AG08396 (cell line): ENCODE data around the gene TSPEAR.
"Not testable (repeated sequence)": the region's sequence is repeated elsewhere in the genome, so short reads cannot be mapped to it uniquely, and the experiment has no call there.

ENCODE experiments used
- DNase-seq: peaks from one replicate; pipeline ENCODE4 v3.0.0; 2012; ENCODE audit warnings: low spot score, mixed read lengths

The TSPEAR gene

DNA sequence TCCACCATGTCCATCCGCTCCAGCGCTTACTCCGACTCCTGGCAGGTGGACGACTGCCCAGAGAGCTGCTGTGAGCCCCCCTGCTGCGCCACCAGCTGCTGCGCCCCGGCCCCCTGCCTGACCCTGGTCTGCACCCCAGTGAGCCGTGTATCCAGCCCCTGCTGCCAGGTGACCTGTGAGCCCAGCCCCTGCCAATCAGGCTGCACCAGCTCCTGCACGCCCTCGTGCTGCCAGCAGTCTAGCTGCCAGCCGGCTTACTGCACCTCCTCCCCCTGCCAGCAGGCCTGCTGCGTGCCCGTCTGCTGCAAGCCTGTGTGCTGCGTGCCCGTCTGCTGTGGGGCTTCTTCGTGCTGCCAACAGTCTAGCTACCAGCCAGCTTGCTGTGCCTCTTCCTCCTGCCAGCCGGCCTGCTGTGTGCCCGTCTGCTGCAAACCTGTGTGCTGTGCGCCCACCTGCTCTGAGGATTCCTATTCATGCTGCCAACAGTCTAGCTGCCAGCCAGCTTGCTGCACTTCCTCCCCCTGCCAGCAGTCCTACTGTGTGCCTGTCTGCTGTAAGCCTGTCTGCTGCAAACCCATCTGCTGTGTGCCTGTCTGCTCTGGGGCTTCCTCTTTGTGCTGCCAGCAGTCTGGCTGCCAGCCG lies 84.1 kb downstream of the TSPEAR start:
- not testable (repeated sequence) for DNase-seq

DNA sequence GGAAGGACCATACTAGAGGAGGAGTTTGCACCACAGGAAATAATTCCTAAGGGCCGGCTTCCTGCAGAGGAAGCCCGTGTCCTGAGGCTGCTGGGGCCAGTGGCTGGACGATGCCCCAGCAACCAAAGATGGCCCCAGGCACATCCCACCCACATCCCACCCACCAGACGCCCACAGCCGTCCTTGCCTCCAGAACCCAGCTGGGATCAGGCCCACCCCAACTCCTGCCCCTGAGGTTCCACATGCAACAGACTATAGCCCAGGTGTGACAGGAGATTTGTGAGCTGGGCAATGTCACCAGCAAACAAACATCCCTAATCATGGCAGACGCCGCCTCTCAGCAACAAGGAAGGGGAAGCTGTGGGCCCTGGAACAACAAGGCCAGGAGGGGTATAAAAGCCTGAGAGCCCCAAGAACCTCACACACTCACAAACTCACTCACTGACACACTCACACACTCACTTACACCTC lies 84.7 kb downstream of the TSPEAR start, which contains the start of gene KRTAP10-9:
Gene KRTAP10-9 (plus strand): TSS at position 421 of the 471 bp plus-strand sequence. CDS start 79 bp downstream, outside the sequence.
- no peak for DNase-seq

DNA sequence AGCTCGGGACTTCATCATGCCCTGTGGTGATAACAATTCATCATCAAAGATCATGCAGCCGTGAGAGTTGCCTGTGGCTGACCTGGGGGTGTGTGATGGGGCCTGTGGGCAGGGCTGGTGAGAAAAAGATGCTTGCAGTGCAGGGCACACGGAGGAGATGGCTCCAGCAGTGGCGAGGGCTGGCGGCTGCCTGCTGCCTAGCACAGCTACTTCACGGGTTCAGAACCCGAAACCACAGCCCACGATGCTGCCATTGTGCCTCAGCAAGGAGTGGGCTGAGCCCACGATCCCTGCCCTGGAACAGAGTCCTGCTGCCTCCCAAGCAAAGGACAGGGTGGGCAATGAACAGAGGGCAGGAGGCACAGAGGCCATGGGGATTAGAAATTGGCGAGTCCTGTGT lies 85.1 kb downstream of the TSPEAR start:
- no peak for DNase-seq

GRCh38 chr21:44625756-44626155 lies 85.6 kb downstream of the TSPEAR start:
- DNase-seq = no peak

DNA sequence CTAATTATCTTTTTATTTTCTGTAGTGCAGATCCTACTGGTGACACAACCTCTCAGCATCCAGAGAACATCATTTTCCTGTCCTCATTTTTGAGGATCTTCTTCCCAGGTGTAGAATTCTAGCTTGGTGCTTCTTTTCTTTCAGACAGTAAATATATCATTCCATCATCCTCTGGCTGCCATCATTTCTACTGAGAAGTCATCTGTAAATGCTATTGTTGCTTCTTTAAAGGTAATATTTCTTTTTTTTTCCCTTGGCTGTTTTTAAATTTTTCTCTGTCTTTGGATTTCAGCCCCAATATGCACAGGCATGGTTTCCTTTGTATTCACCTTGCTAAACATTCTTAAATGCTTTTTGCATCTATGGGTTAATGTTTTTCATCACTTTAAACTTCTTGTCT lies 87.8 kb downstream of the TSPEAR start:
- DNase-seq = no peak

DNA sequence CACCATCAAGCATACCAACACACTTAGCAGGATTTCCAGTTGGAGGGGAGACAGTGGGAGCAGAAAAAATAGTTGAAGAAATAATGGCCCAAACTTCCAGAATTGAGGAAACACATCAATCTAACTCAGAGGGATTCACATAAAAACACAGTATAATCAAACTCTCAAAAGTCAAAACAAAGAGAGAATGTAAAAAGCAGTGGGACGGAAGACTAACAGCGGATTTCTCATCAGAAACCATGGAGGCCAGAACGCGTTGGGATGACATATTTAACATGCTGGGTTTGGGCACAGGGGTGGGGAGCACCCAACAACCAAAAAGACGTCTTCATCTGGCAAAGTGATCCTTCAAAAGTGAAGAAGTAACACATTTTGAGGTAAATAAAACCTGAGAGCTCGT lies 91.5 kb downstream of the TSPEAR start:
- no peak for DNase-seq

GRCh38 chr21:44618909-44619308 lies 92.5 kb downstream of the TSPEAR start:
- DNase-seq = no peak

- DNase-seq = no peak
Measured at GRCh38 chr21:44618504-44618903, 92.9 kb downstream of the TSPEAR start.

DNA sequence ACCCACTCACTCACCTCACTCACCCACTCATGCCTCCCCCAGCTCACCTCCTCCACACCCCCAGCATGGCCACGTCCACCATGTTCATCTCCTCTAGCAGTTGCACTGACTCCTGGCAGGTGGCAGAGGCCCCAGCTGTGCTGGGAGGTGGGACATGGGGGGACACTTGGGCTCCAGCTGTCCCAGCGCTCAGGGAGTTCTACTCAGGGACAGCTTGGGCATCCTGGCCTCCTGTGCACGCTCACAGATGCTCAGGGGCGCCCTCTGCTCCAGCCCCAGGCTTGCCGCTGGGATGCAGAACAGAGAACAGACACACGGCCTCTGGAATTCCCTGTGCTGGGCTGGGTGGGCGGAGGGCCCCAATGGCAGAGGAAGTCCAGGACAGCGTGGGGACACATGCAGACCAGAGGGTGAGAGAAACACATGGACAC lies 94.3 kb downstream of the TSPEAR start:
- DNase-seq = no peak

GRCh38 chr21:44616591-44616926 lies 94.8 kb downstream of the TSPEAR start:
- no peak for DNase-seq

GRCh38 chr21:44615911-44616590 lies 95.3 kb downstream of the TSPEAR start:
- DNase-seq = no peak

GRCh38 chr21:44615466-44615865 lies 95.9 kb downstream of the TSPEAR start:
- no peak for DNase-seq

GRCh38 chr21:44614961-44615391 lies 96.4 kb downstream of the TSPEAR start:
- DNase-seq = no peak

DNA sequence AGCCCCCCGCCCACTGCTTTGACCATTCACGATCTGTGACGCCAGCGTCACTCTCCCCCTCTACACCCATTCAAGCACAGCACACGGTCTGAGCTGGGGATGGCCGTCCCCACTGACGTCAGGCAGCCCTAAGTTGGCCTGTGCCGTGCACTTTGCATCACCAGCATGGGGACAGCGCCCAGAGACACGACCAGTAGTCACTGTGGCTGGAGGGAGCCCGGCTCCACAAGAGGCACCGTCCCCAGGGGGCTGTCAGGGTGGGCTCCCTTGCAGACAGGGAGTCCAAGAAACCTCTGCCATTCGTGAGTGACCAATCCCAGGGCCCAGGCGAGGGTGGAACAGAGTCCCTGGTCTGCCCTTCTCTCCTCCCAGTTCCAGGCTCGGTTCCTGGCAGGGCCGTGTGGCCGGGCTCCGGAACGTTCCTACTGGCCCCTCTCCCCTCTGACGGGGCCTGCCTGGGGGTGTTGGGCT lies 97.2 kb downstream of the TSPEAR start:
- no peak for DNase-seq

DNA sequence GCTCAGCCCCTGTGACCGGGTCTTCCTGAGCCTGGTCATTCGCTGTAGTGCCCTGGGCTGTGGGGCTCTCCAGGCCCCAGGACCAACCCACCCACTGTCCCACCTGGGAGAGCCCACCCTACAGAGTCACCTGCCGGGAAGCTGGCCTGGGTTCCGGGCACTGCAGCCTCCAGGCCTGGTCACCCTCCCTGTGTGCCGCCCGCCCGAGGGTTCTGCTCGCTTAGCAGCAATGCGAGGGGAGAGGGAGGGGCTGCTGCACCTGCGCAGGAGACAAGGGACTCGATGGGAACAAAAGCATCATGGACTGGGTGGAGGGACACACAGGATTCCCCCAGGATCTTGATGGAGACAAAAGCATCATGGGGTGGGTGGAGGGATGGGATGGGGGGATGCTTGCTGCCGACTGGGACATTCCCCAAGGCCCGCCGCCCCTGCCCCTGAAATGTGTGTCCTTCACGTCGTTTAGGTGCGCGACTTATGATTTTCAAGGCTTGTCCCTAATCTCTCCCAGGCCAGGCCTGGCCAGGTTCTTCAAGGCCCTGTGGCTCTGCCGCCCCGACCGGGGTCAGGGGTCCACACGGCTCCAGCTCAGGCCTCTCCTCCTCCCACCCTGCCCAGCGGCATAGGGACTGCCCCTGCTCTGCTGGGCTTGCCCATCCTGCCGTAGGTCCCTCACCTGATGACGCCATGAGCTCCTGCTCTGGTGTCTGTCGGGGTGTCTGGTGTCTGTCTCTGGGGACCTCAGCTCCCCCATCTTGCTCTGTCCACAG lies 97.8 kb downstream of the TSPEAR start:
- DNase-seq = no peak

DNA sequence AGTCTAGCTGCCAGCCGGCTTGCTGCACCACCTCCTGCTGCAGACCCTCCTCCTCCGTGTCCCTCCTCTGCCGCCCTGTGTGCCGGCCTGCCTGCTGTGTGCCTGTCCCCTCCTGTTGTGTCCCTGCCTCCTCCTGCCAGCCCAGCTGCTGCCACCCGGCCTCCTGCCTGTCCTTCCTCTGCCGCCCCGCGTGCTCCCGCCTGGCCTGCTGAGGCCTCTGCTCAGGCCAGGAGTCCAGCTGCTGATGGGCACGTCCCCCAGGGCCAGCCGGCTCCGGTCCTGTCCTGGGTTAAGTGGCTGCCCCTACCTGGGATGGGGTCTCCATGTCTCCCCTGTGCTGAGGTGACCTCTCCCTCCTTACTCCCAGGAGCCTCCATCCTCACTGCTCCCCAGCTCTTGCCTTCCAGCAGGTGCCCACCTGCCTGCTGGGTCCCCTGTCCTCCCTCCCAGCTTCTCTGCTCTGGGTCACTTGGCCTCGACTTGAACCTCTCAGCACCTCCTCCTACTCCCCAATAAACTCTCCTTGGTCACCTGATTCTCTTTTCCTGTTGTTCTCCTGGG lies 98.6 kb downstream of the TSPEAR start:
- no peak for DNase-seq

GRCh38 chr21:44612029-44612486 lies 99.3 kb downstream of the TSPEAR start, which contains the start of gene KRTAP10-8:
Gene KRTAP10-8, plus strand, starts transcription at chr21:44612079. Its CDS starts 22 bp downstream, at chr21:44612101.
- no peak for DNase-seq

GRCh38 chr21:44611551-44611950 lies 99.8 kb downstream of the TSPEAR start:
- DNase-seq = no peak

- not testable (repeated sequence) for DNase-seq
Measured at GRCh38 chr21:44610157-44610843, 101.1 kb downstream of the TSPEAR start.

DNA sequence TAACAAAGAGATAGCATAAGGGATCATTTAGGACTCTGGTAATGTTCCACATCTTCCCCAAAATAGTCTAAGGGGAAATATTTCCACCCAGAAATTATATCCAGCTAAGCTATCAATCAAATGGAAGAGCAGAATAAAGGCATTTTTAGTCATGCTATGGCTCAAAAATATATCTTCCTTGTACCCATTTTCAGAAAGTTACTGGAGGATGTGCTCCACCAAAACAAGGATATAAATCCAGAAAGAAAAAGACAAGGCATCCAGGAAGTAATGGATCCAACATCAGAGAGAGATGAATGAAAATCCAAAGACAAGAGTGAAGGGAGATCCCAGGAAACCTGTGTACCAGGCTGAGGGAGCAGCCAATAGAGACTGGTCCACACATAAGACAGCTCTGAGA lies 102.2 kb downstream of the TSPEAR start:
- DNase-seq = no peak

GRCh38 chr21:44606495-44606894 lies 104.9 kb downstream of the TSPEAR start:
- DNase-seq = no peak

GRCh38 chr21:44603911-44604310 lies 107.5 kb downstream of the TSPEAR start:
- no peak for DNase-seq
